ENCODE measurements around the gene ZSCAN22. TPM values are rescaled to one million over a fixed set of nuclear protein-coding genes. Genes with fewer than 3 reads are reported as not detected.
"Not testable (repeated sequence)": the region's sequence is repeated elsewhere in the genome, so short reads cannot be mapped to it uniquely, and the experiment has no call there.

Gene ZSCAN22
- total RNA-seq, 2 donors from 2014 or later: 3.8 TPM

- no peak overlapping the region for H3K27ac Mint-ChIP-seq
- no peaks in the 10 kb centered on the region for H3K27me3 ChIP-seq (ENCODE audit: control insufficient read depth, insufficient read depth, low read length, poor library complexity, severe bottlenecking)
- no peaks in the 10 kb centered on the region for H3K4me1 ChIP-seq (ENCODE audit: control insufficient read depth, insufficient read depth, low read length)
- H3K9me3 ChIP-seq (ENCODE audit: control insufficient read depth, low read length): no peaks in the 10 kb centered on the region
- H3K4me1 Mint-ChIP-seq: peaks cover 14% of the 10 kb centered on the region
- H3K36me3 ChIP-seq (ENCODE audit: control insufficient read depth, insufficient read depth, low read length): peaks cover 59% of the 10 kb centered on the region
- no peak overlapping the region for H3K4me3 Mint-ChIP-seq
- H3K4me3 ChIP-seq (ENCODE audit: low read length): no peak overlapping the region
- H3K27ac ChIP-seq (ENCODE audit: low read depth, low read length): no peak overlapping the region
- H3K9ac ChIP-seq (ENCODE audit: extremely low read depth, low read length, poor library complexity, severe bottlenecking): no peak overlapping the region
- no peaks in the 10 kb centered on the region for H3K27me3 Mint-ChIP-seq (ENCODE audit: insufficient read depth)
- peaks cover 43% of the 10 kb centered on the region for H3K36me3 Mint-ChIP-seq (ENCODE audit: low read depth)
- H3K9me3 Mint-ChIP-seq: no peaks in the 10 kb centered on the region
- TF ChIP-seq, protein P1, sequence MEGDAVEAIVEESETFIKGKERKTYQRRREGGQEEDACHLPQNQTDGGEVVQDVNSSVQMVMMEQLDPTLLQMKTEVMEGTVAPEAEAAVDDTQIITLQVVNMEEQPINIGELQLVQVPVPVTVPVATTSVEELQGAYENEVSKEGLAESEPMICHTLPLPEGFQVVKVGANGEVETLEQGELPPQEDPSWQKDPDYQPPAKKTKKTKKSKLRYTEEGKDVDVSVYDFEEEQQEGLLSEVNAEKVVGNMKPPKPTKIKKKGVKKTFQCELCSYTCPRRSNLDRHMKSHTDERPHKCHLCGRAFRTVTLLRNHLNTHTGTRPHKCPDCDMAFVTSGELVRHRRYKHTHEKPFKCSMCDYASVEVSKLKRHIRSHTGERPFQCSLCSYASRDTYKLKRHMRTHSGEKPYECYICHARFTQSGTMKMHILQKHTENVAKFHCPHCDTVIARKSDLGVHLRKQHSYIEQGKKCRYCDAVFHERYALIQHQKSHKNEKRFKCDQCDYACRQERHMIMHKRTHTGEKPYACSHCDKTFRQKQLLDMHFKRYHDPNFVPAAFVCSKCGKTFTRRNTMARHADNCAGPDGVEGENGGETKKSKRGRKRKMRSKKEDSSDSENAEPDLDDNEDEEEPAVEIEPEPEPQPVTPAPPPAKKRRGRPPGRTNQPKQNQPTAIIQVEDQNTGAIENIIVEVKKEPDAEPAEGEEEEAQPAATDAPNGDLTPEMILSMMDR (conservative IDR thresholded peaks at IDR 0.05): no peak
- no peak for DNase-seq
- 96% methylated on average over 4 of the region's 4 CpGs; no CpG with 5 or more reads in 1 of the 2 experiments for WGBS, 2 experiments (ENCODE audit: insufficient coverage in 1 of 2, insufficient read length in 1 of 2)
Measured at GRCh38 chr19:58307736-58308135, 19.1 kb upstream of the ZSCAN22 start.

- not testable (repeated sequence) for H3K27me3 ChIP-seq (ENCODE audit: control insufficient read depth, insufficient read depth, low read length, poor library complexity, severe bottlenecking); H3K9ac ChIP-seq (ENCODE audit: extremely low read depth, low read length, poor library complexity, severe bottlenecking); H3K4me3 Mint-ChIP-seq; H3K4me3 ChIP-seq (ENCODE audit: low read length); H3K9me3 Mint-ChIP-seq; H3K27ac ChIP-seq (ENCODE audit: low read depth, low read length); H3K27ac Mint-ChIP-seq; H3K9me3 ChIP-seq (ENCODE audit: control insufficient read depth, low read length); H3K4me1 Mint-ChIP-seq; H3K27me3 Mint-ChIP-seq (ENCODE audit: insufficient read depth); H3K4me1 ChIP-seq (ENCODE audit: control insufficient read depth, insufficient read depth, low read length)
- 51 to 100% methylated on average over 1 to 12 of the region's 13 CpGs for WGBS, 2 experiments (ENCODE audit: insufficient coverage in 1 of 2, insufficient read length in 1 of 2)
- TF ChIP-seq, protein P1 (conservative IDR thresholded peaks at IDR 0.05): peak; percentile 77
- peak; percentile 83 for DNase-seq
- peaks cover 76% of the 10 kb centered on the region for H3K36me3 ChIP-seq (ENCODE audit: control insufficient read depth, insufficient read depth, low read length)
- H3K36me3 Mint-ChIP-seq (ENCODE audit: low read depth): peaks cover 68% of the 10 kb centered on the region
Measured at GRCh38 chr19:58310685-58311084, 16.1 kb upstream of the ZSCAN22 start.

DNA sequence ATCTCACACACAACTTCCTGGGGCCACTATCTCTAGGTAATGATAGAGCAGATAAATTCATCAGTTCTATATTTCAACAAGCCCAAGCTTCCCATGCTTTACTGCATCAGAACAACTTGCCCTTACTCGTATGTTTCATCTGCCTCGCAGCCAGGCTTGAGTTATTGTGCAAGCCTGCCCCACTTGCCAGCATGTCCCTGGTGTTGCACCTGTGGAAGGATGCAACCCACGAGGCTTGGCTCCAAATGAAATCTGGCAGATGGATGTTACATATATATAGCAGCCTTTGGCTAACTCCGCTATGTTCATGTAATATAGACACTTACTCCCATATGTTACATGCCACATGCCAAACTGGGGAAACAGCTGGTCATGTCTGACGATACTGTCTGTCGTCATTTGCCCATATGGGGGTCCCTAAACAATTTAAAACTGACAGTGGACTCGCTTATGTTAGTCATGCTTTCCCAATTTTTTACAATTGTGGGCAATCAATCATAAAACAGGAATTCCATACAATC, 15.4 kb upstream of the ZSCAN22 start:
- WGBS, 2 experiments (ENCODE audit: insufficient coverage in 1 of 2, insufficient read length in 1 of 2): 94 to 95% methylated on average over 6 to 7 of the region's 7 CpGs
- Histone ChIP-seq H3K4me1 (ENCODE audit: control insufficient read depth, insufficient read depth, low read length) (no peaks in the 10 kb centered on the region), H3K9ac (ENCODE audit: extremely low read depth, low read length, poor library complexity, severe bottlenecking) (no peak overlapping the region), H3K27me3 (ENCODE audit: control insufficient read depth, insufficient read depth, low read length, poor library complexity, severe bottlenecking) (no peaks in the 10 kb centered on the region), H3K36me3 (ENCODE audit: control insufficient read depth, insufficient read depth, low read length) (peaks cover 76% of the 10 kb centered on the region), H3K9me3 (ENCODE audit: control insufficient read depth, low read length) (no peaks in the 10 kb centered on the region), H3K4me3 (ENCODE audit: low read length) (no peak overlapping the region), H3K27ac (ENCODE audit: low read depth, low read length) (no peak overlapping the region)
- no peak overlapping the region for H3K4me3 Mint-ChIP-seq
- H3K27me3 Mint-ChIP-seq (ENCODE audit: insufficient read depth): no peaks in the 10 kb centered on the region
- no peak for DNase-seq
- peaks cover 68% of the 10 kb centered on the region for H3K36me3 Mint-ChIP-seq (ENCODE audit: low read depth)
- no peak overlapping the region for H3K27ac Mint-ChIP-seq
- TF ChIP-seq, protein P1 (conservative IDR thresholded peaks at IDR 0.05): no peak
- no peaks in the 10 kb centered on the region for H3K9me3 Mint-ChIP-seq
- H3K4me1 Mint-ChIP-seq: peaks cover under 1% of the 10 kb centered on the region

All from endodermal cell (in vitro differentiated cells).